Measurements from ENCODE around the gene YDJC. TPM values are rescaled to one million over a fixed set of nuclear protein-coding genes. Genes with fewer than 3 reads are reported as not detected.
A peak's percentile ranks its signal among the peaks of the same experiment; 100 is the strongest.
"Not testable (repeated sequence)": the region's sequence is repeated elsewhere in the genome, so short reads cannot be mapped to it uniquely, and the experiment has no call there.

YDJC gene
- total RNA-seq, 2 donors from 2014 or later, result 15.2 to 20.5 TPM

- no peak overlapping the region for H3K27ac ChIP-seq
- no peaks in the 10 kb centered on the region for H3K36me3 ChIP-seq
- no peak overlapping the region for H3K4me3 ChIP-seq
- no peak for TF ChIP-seq CTCF (IDR thresholded peaks at IDR 0.05)
- peaks cover 0 to 32% of the 10 kb centered on the region in 2 donors for H3K4me1 ChIP-seq
- DNase-seq (ENCODE audit: low spot score), result no peak
- H3K9me3 ChIP-seq, result no peaks in the 10 kb centered on the region
- H3K27me3 ChIP-seq, result no peaks in the 10 kb centered on the region
Measured at GRCh38 chr22:21650280-21650679, 20.5 kb upstream of the YDJC start.

GRCh38 chr22:21646608-21647590 is 17.1 kb upstream of the YDJC start:
- Histone ChIP-seq H3K36me3 (no peaks in the 10 kb centered on the region), H3K4me3 (no peak overlapping the region), H3K9me3 (no peaks in the 10 kb centered on the region), H3K27me3 (no peaks in the 10 kb centered on the region), H3K27ac (no peak overlapping the region), H3K4me1 (peaks cover 0 to 39% of the 10 kb centered on the region in 2 donors)
- DNase-seq (ENCODE audit: low spot score), result peak; percentile 85
- peak; percentile 47 to 90 for TF ChIP-seq CTCF (IDR thresholded peaks at IDR 0.05)

GRCh38 chr22:21645513-21645912 is 15.7 kb upstream of the YDJC start:
- H3K4me3 ChIP-seq; H3K27ac ChIP-seq; H3K36me3 ChIP-seq; H3K27me3 ChIP-seq; H3K9me3 ChIP-seq; DNase-seq (ENCODE audit: low spot score): not testable (repeated sequence)
- H3K4me1 ChIP-seq, result peaks cover 0 to 31% of the 10 kb centered on the region in 2 donors

DNA sequence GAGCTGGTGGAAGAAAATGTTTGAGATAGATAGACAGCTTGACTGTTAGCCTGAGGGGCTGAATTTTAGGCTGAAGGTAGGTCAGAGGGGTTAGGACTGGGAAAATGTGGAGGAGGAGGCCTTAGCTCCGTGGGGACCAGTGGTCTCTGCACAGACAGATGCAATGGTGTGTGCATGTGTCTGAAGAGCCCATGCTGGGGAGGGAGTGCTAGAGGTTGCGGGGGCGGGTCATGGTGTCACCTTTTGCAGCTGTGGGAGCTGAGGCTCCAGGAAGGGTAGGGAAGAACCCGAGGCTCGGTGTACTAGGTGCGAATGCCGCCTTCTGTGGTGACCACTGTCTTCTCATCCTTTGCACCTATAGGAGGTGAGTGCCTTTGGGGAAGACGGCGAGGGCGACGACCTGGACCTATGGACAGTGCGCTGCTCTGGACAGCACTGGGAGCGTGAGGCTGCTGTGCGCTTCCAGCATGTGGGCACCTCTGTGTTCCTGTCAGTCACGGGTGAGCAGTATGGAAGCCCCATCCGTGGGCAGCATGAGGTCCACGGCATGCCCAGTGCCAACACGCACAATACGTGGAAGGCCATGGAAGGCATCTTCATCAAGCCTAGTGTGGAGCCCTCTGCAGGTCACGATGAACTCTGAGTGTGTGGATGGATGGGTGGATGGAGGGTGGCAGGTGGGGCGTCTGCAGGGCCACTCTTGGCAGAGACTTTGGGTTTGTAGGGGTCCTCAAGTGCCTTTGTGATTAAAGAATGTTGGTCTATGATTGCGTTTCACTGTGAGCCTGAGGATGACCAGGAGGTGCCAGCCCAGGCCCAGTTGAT is 13.9 kb upstream of the YDJC start:
- H3K4me1 ChIP-seq, result peaks cover 0 to 30% of the 10 kb centered on the region in 2 donors
- no peak overlapping the region for H3K27ac ChIP-seq
- peak overlapping the region in 1 of 2 donors; percentile 74 for H3K4me3 ChIP-seq
- no peaks in the 10 kb centered on the region for H3K36me3 ChIP-seq
- no peaks in the 10 kb centered on the region for H3K27me3 ChIP-seq
- no peaks in the 10 kb centered on the region for H3K9me3 ChIP-seq
- TF ChIP-seq CTCF (IDR thresholded peaks at IDR 0.05), result no peak
- DNase-seq (ENCODE audit: low spot score), result no peak

GRCh38 chr22:21642584-21643448 is 13.0 kb upstream of the YDJC start:
- Histone ChIP-seq H3K4me3 (peak overlapping the region; percentile 61 to 74), H3K27me3 (no peaks in the 10 kb centered on the region), H3K27ac (peak overlapping the region; percentile 60 to 63), H3K4me1 (peaks cover 0 to 30% of the 10 kb centered on the region in 2 donors), H3K36me3 (no peaks in the 10 kb centered on the region), H3K9me3 (no peaks in the 10 kb centered on the region)
- TF ChIP-seq CTCF (IDR thresholded peaks at IDR 0.05), result peak in 1 of 2 donors; percentile 55
- no peak for DNase-seq (ENCODE audit: low spot score)

Measured in right atrium auricular region (tissue), 2 donors.